ENCODE data around the gene CCDC122. TPM values are rescaled to one million over a fixed set of nuclear protein-coding genes. Genes with fewer than 3 reads are reported as not detected.

CCDC122 gene
- total RNA-seq, 1 donor = 16.0 TPM

DNA sequence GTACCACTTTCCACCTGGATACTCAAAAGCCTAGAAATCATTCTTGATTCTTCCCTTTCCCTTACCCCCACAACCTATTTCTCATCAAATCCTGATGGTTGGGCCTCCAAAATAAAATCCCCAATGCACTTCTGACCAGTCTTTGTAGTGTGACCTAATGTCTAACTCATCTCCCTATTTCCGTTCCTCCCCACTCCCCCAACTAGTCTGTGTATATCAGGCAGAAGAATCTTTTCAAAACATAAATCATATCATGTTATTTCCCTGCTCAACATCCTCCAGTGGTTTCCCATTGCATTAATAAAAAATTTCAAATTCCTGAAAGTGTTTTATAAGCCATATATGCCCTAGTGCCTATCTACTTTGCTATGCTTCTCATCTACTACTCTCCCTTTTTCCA, 17.7 kb downstream of the CCDC122 start:
- TF ChIP-seq, protein P1, sequence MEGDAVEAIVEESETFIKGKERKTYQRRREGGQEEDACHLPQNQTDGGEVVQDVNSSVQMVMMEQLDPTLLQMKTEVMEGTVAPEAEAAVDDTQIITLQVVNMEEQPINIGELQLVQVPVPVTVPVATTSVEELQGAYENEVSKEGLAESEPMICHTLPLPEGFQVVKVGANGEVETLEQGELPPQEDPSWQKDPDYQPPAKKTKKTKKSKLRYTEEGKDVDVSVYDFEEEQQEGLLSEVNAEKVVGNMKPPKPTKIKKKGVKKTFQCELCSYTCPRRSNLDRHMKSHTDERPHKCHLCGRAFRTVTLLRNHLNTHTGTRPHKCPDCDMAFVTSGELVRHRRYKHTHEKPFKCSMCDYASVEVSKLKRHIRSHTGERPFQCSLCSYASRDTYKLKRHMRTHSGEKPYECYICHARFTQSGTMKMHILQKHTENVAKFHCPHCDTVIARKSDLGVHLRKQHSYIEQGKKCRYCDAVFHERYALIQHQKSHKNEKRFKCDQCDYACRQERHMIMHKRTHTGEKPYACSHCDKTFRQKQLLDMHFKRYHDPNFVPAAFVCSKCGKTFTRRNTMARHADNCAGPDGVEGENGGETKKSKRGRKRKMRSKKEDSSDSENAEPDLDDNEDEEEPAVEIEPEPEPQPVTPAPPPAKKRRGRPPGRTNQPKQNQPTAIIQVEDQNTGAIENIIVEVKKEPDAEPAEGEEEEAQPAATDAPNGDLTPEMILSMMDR (IDR thresholded peaks at IDR 0.05; ENCODE audit: insufficient read depth, low read depth, low read length) = no peak
- peak; percentile 16 for DNase-seq (ENCODE audit: low read depth)
- no peak overlapping the region for H3K4me3 ChIP-seq (ENCODE audit: low read depth, low read length)

DNA sequence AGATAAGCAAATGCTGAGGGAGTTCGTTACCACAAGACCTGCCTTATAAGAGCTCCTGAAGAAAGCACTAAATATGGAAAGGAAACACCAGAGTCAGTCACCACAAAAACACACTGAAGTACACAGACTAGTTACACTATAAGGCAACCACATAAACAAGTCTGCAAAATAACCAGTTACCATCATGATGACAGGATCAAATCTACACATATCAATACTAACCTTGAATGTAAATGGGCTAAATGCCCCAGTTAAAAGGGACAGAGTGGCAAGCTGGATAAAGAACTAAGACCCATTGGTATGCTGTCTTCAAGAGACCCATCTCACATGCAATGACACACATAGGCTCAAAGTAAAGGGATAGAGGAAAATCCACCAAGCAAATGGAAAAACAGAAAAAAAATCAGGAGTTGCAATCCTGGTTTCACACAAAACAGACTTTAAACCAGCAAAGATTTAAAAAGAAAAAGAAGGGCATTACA, 26.6 kb downstream of the CCDC122 start:
- H3K4me3 ChIP-seq (ENCODE audit: low read depth, low read length) = no peak overlapping the region
- no peak for DNase-seq (ENCODE audit: low read depth)
- TF ChIP-seq, protein P1 (IDR thresholded peaks at IDR 0.05; ENCODE audit: insufficient read depth, low read depth, low read length) = no peak

DNA sequence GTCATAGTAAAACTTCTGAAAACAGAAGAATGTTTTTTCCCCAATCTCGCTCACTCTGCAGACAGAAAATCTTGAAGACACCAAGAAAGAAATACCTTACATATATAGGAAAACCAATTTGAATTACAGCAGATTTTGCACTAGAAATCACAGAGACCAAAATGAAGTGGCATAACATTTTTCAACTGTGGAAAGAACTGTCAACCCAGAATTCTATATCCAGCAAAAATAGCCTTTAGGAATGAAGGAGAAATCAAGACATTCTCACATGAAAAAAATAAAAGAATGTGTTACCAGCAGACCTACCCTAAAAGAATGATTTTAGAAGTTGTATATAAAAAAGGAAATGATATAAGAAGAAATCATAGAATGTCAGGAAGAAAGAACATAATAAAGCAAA, 28.7 kb downstream of the CCDC122 start:
- TF ChIP-seq, protein P1 (IDR thresholded peaks at IDR 0.05; ENCODE audit: insufficient read depth, low read depth, low read length) = no peak
- no peak overlapping the region for H3K4me3 ChIP-seq (ENCODE audit: low read depth, low read length)
- DNase-seq (ENCODE audit: low read depth) = no peak

DNA sequence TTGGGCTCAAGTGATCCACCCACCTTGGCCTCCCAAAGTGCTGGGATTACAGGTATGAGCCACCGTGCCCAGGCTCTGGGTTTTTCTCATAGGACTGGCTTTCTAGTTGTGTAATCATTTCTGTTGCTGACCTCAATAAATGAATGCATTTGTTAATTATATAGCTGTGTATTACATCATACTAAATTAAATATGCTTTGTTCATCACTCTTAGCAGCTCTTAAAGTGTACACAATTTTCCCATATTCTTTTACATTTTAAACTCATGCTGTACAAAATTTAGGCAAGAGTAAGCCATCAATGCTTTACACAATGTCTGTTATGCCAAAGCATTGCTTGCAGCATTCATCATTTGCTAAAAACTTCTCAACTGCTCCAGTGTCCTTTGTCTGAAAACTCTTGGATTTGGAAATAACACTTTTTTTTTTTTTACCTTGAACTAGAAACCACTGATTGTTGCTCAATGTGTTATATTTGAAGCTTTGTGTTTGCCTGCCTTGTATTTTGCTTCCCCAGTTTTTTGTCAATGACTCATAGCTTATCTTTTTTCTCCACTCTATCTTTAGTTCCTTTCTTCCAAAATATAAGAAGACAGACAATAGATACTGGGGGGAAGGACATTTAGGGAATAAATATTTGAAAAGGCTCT, 31.4 kb downstream of the CCDC122 start:
- peak; percentile 74 for DNase-seq (ENCODE audit: low read depth)
- H3K4me3 ChIP-seq (ENCODE audit: low read depth, low read length) = no peak overlapping the region
- TF ChIP-seq, protein P1 (IDR thresholded peaks at IDR 0.05; ENCODE audit: insufficient read depth, low read depth, low read length) = no peak

DNA sequence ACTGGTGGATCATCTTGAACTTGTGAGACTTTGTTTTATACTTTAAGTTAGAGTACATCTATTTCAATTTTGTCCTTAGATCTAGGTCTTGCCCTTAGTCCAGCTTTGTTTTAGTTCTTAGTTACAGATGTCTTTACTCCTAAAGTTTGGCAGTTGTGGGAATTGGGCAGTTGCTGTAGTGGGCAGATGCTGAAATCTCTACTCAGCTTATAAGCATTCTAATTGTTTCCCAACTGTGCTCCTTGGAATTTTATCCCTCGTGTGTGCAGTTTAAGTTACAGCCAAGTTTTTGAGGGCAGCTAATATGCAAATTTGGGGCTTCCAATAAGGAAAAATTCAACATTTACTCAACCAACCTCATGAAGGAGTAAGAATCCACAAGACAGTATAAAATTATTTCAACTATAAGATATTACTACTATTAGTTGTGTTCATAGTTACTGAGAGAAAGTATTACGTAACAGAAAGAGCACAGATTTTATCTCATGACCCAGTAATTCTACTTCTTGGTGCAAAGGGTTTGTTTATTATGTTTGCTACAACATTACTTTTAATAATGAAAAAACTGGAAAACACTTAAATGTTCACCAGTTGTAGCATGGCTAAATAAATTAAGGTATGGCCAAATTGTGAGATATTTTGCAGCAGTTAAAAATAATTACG, 32.9 kb downstream of the CCDC122 start:
- TF ChIP-seq, protein P1 (IDR thresholded peaks at IDR 0.05; ENCODE audit: insufficient read depth, low read depth, low read length) = no peak
- DNase-seq (ENCODE audit: low read depth) = peak; percentile 87
- no peak overlapping the region for H3K4me3 ChIP-seq (ENCODE audit: low read depth, low read length)

DNA sequence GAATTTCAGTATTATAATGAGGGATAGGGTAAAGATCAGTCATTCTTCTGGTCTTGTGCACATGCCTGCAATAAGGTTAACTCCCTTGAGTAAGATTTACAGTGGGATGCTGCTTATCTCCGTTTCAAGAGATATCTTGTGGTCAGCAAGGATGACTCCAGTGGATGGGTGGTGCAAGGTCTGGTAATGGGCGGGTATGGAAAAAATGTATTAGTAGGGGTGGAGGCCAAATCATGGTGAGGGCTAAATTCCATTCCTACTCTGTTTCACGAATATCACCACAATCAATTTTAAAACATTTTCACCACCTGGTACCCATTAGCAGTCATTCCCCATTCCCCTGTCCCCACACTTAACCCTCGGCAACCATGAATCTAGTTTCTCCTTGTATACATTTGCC, 40.6 kb downstream of the CCDC122 start:
- H3K4me3 ChIP-seq (ENCODE audit: low read depth, low read length) = no peak overlapping the region
- DNase-seq (ENCODE audit: low read depth) = peak; percentile 86
- TF ChIP-seq, protein P1 (IDR thresholded peaks at IDR 0.05; ENCODE audit: insufficient read depth, low read depth, low read length) = no peak

All from fibroblast of villous mesenchyme (primary cell).